ENCODE results near the gene TEX11. TPM values are rescaled to one million over a fixed set of nuclear protein-coding genes. Genes with fewer than 3 reads are reported as not detected.
"Not testable (repeated sequence)": the region's sequence is repeated elsewhere in the genome, so short reads cannot be mapped to it uniquely, and the experiment has no call there.

The TEX11 gene
- total and polyA plus RNA-seq, 2 experiments from 2014 or later = not detected

- Histone ChIP-seq H3K4me3 (no peak overlapping the region), H3K9me3 (ENCODE audit: low read depth) (no peaks in the 10 kb centered on the region), H3K27ac (no peak overlapping the region), H3K4me1 (ENCODE audit: low read depth) (no peaks in the 10 kb centered on the region), H3K27me3 (no peaks in the 10 kb centered on the region), H3K36me3 (no peaks in the 10 kb centered on the region)
- TF ChIP-seq CTCF (IDR thresholded peaks at IDR 0.05; ENCODE audit: low read depth, low read length) = no peak
- no peak for DNase-seq (ENCODE audit: low read depth in 1 of 2, low spot score in 1 of 2)
These were observed 73.9 kb downstream of the TEX11 start for GRCh38 chrX:70834589-70834988.

GRCh38 chrX:70826715-70827114, 81.8 kb downstream of the TEX11 start:
- Histone ChIP-seq H3K36me3 (no peaks in the 10 kb centered on the region), H3K9me3 (ENCODE audit: low read depth) (no peaks in the 10 kb centered on the region)
- TF ChIP-seq CTCF (IDR thresholded peaks at IDR 0.05; ENCODE audit: low read depth, low read length) = no peak

GRCh38 chrX:70825366-70825765, 83.1 kb downstream of the TEX11 start:
- H3K36me3 ChIP-seq = no peaks in the 10 kb centered on the region
- no peak overlapping the region for H3K4me3 ChIP-seq
- no peak for TF ChIP-seq CTCF (IDR thresholded peaks at IDR 0.05; ENCODE audit: low read depth, low read length)
- no peaks in the 10 kb centered on the region for H3K4me1 ChIP-seq (ENCODE audit: low read depth)
- H3K27me3 ChIP-seq = no peaks in the 10 kb centered on the region
- no peak for DNase-seq (ENCODE audit: low read depth in 1 of 2, low spot score in 1 of 2)
- H3K27ac ChIP-seq = no peak overlapping the region
- no peaks in the 10 kb centered on the region for H3K9me3 ChIP-seq (ENCODE audit: low read depth)

More at GRCh38 chrX:70826715-70827114, 81.8 kb downstream of the TEX11 start:
- no peaks in the 10 kb centered on the region for H3K4me1 ChIP-seq (ENCODE audit: low read depth)
- no peak overlapping the region for H3K27ac ChIP-seq
- H3K27me3 ChIP-seq = no peaks in the 10 kb centered on the region
- DNase-seq (ENCODE audit: low read depth in 1 of 2, low spot score in 1 of 2) = peak in 1 of 2 donors; percentile 1
- H3K4me3 ChIP-seq = no peak overlapping the region

- Histone ChIP-seq H3K4me1 (ENCODE audit: low read depth) (no peaks in the 10 kb centered on the region), H3K27me3 (no peaks in the 10 kb centered on the region), H3K9me3 (ENCODE audit: low read depth) (no peaks in the 10 kb centered on the region), H3K4me3 (no peak overlapping the region), H3K27ac (no peak overlapping the region), H3K36me3 (no peaks in the 10 kb centered on the region)
- no peak for TF ChIP-seq CTCF (IDR thresholded peaks at IDR 0.05; ENCODE audit: low read depth, low read length)
- no peak for DNase-seq (ENCODE audit: low read depth in 1 of 2, low spot score in 1 of 2)
These were observed 99.3 kb downstream of the TEX11 start for GRCh38 chrX:70808942-70809940.

- TF ChIP-seq CTCF (IDR thresholded peaks at IDR 0.05; ENCODE audit: low read depth, low read length) = no peak
- Histone ChIP-seq H3K9me3 (ENCODE audit: low read depth) (no peaks in the 10 kb centered on the region), H3K27ac (no peak overlapping the region), H3K4me3 (no peak overlapping the region), H3K27me3 (no peaks in the 10 kb centered on the region), H3K36me3 (no peaks in the 10 kb centered on the region), H3K4me1 (ENCODE audit: low read depth) (no peaks in the 10 kb centered on the region)
- no peak for DNase-seq (ENCODE audit: low read depth in 1 of 2, low spot score in 1 of 2)
These were observed 102.4 kb downstream of the TEX11 start for GRCh38 chrX:70806081-70806480.

- H3K4me1 ChIP-seq (ENCODE audit: low read depth); H3K27ac ChIP-seq; H3K36me3 ChIP-seq; H3K4me3 ChIP-seq; DNase-seq (ENCODE audit: low read depth in 1 of 2, low spot score in 1 of 2); H3K27me3 ChIP-seq; H3K9me3 ChIP-seq (ENCODE audit: low read depth): not testable (repeated sequence)
These were observed 111.8 kb downstream of the TEX11 start for GRCh38 chrX:70796742-70797141.
